Measurements from ENCODE around the gene SLC35E3.

DNA sequence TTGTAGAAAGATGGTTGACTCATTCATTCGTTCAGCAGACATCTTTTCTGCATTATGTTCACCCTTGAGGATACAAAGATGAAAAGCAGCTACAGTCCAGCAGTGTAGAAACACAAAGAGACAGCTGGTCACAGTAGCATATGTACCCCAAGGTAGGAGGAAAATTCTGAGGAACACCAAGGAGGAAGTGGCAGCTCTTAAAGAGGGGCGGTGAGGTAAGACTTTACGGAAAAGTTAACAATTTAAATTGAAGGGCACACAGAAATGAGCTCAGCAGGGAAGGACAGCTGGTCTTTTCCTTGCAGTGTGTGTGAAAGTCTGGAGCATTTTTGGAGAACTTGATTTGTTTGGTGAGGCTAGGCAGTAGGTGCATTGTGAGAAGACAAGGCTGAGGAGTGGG lies 3.5 kb downstream of the SLC35E3 start:
- no peak for TF ChIP-seq POLR2A (IDR thresholded peaks at IDR 0.05)
- TF ChIP-seq, protein P1, sequence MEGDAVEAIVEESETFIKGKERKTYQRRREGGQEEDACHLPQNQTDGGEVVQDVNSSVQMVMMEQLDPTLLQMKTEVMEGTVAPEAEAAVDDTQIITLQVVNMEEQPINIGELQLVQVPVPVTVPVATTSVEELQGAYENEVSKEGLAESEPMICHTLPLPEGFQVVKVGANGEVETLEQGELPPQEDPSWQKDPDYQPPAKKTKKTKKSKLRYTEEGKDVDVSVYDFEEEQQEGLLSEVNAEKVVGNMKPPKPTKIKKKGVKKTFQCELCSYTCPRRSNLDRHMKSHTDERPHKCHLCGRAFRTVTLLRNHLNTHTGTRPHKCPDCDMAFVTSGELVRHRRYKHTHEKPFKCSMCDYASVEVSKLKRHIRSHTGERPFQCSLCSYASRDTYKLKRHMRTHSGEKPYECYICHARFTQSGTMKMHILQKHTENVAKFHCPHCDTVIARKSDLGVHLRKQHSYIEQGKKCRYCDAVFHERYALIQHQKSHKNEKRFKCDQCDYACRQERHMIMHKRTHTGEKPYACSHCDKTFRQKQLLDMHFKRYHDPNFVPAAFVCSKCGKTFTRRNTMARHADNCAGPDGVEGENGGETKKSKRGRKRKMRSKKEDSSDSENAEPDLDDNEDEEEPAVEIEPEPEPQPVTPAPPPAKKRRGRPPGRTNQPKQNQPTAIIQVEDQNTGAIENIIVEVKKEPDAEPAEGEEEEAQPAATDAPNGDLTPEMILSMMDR (IDR thresholded peaks at IDR 0.05) = no peak

Data from right lobe of liver (tissue), 4 donors.